HFFc6 (cell line): ENCODE data around the gene AKT3. TPM values are rescaled to one million over a fixed set of nuclear protein-coding genes. Genes with fewer than 3 reads are reported as not detected.

ENCODE experiments used
- DNase-seq: peaks from one replicate; pipeline ENCODE4 v3.0.0-alpha.2; 2018
- H3K27ac Mint-ChIP-seq: 2 replicates; pipeline ENCODE4 v1.8.0; 2020; ENCODE audit warnings: mild to moderate bottlenecking, mixed read lengths
- H3K27me3 Mint-ChIP-seq: 2 replicates; pipeline ENCODE4 v1.8.0; 2021; ENCODE audit warnings: mild to moderate bottlenecking, moderate library complexity, mixed read lengths; ENCODE audit not compliant: insufficient read depth
- H3K36me3 Mint-ChIP-seq: 2 replicates; pipeline ENCODE4 v1.8.0; 2021; ENCODE audit warnings: low read depth, mixed read lengths
- H3K4me1 Mint-ChIP-seq: 2 replicates; pipeline ENCODE4 v1.8.0; 2020; ENCODE audit warnings: low read depth, mixed read lengths
- H3K4me3 Mint-ChIP-seq: 2 replicates; pipeline ENCODE4 v1.8.0; 2020; ENCODE audit warnings: mild to moderate bottlenecking, moderate library complexity, mixed read lengths
- H3K9me3 Mint-ChIP-seq: 2 replicates; pipeline ENCODE4 v1.8.0; 2020; ENCODE audit warnings: mild to moderate bottlenecking, mixed read lengths
- CTCF ChIP-seq: fragments of 200-600 bp; sonication (generic); IDR thresholded peaks from 2 replicates; pipeline ENCODE4 v1.5.0; 2021; ENCODE audit warnings: antibody characterized with exemption, mild to moderate bottlenecking
- total RNA-seq, 6 experiments: library from RNA; stranded (reverse); fragmentation: NEBNext Ultra II Directional; extraction: Animal tissue kit (Norgen Biotek cat#: 25700); gene quantifications; 2 replicates in 1 of 6; 3 replicates in 5 of 6; pipeline ENCODE4 v1.2.3, GENCODE V29; 2021

The AKT3 gene
- total RNA-seq, 6 experiments from 2014 or later: 66.8 to 85.4 (median 75.1) TPM

- H3K27ac Mint-ChIP-seq: peak overlapping the region; percentile 77
Measured at GRCh38 chr1:243549791-243550190, 300.3 kb downstream of the AKT3 start.

GRCh38 chr1:243549108-243549507, 300.9 kb downstream of the AKT3 start:
- H3K4me1 Mint-ChIP-seq: peaks cover 34% of the 10 kb centered on the region
- peaks cover 24% of the 10 kb centered on the region for H3K36me3 Mint-ChIP-seq
- peak overlapping the region; percentile 77 for H3K27ac Mint-ChIP-seq
- TF ChIP-seq CTCF: no peak
- peak; percentile 66 for DNase-seq
- no peaks in the 10 kb centered on the region for H3K27me3 Mint-ChIP-seq
- H3K9me3 Mint-ChIP-seq: no peaks in the 10 kb centered on the region
- peak overlapping the region; percentile 55 for H3K4me3 Mint-ChIP-seq

More at GRCh38 chr1:243549791-243550190, 300.3 kb downstream of the AKT3 start:
- peaks cover 33% of the 10 kb centered on the region for H3K4me1 Mint-ChIP-seq
- DNase-seq: no peak
- peaks cover 22% of the 10 kb centered on the region for H3K36me3 Mint-ChIP-seq
- peak overlapping the region; percentile 2; the same call in 1 of the 2 replicates for H3K4me3 Mint-ChIP-seq
- H3K9me3 Mint-ChIP-seq: no peaks in the 10 kb centered on the region
- no peak for TF ChIP-seq CTCF
- H3K27me3 Mint-ChIP-seq: no peaks in the 10 kb centered on the region

GRCh38 chr1:243548516-243548915, 301.5 kb downstream of the AKT3 start:
- Mint-ChIP-seq H3K4me1 (peaks cover 40% of the 10 kb centered on the region), H3K36me3 (peaks cover 30% of the 10 kb centered on the region), H3K9me3 (no peaks in the 10 kb centered on the region), H3K4me3 (no peak overlapping the region), H3K27ac (no peak overlapping the region; the same call in 1 of the 2 replicates), H3K27me3 (no peaks in the 10 kb centered on the region)
- TF ChIP-seq CTCF: no peak
- no peak for DNase-seq

GRCh38 chr1:243547891-243548290, 302.2 kb downstream of the AKT3 start:
- H3K36me3 Mint-ChIP-seq: peaks cover 33% of the 10 kb centered on the region
- H3K4me1 Mint-ChIP-seq: peaks cover 46% of the 10 kb centered on the region
- no peaks in the 10 kb centered on the region for H3K9me3 Mint-ChIP-seq
- H3K27me3 Mint-ChIP-seq: no peaks in the 10 kb centered on the region; the same call in 1 of the 2 replicates
- no peak for DNase-seq
- H3K4me3 Mint-ChIP-seq: no peak overlapping the region
- H3K27ac Mint-ChIP-seq: no peak overlapping the region
- no peak for TF ChIP-seq CTCF

- Mint-ChIP-seq H3K9me3 (no peaks in the 10 kb centered on the region), H3K36me3 (peaks cover 42% of the 10 kb centered on the region), H3K4me3 (no peak overlapping the region), H3K27me3 (no peaks in the 10 kb centered on the region; the same call in 1 of the 2 replicates), H3K27ac (no peak overlapping the region), H3K4me1 (peaks cover 49% of the 10 kb centered on the region)
- TF ChIP-seq CTCF: no peak
- DNase-seq: no peak
Measured at GRCh38 chr1:243546457-243546856, 303.6 kb downstream of the AKT3 start.

- H3K36me3 Mint-ChIP-seq: peaks cover 38% of the 10 kb centered on the region
- no peak overlapping the region; the same call in 1 of the 2 replicates for H3K27ac Mint-ChIP-seq
- H3K9me3 Mint-ChIP-seq: no peaks in the 10 kb centered on the region
- H3K27me3 Mint-ChIP-seq: no peaks in the 10 kb centered on the region; the same call in 1 of the 2 replicates
- H3K4me1 Mint-ChIP-seq: peaks cover 32% of the 10 kb centered on the region
- peak; percentile 22 for DNase-seq
- H3K4me3 Mint-ChIP-seq: no peak overlapping the region
- TF ChIP-seq CTCF: no peak
Measured at GRCh38 chr1:243543501-243543900, 306.5 kb downstream of the AKT3 start.
